HFFc6 (cell line): Measurements from ENCODE around the gene SLC16A11. TPM values are rescaled to one million over a fixed set of nuclear protein-coding genes. Genes with fewer than 3 reads are reported as not detected.

Experiments used
- DNase-seq: peaks from one replicate; pipeline ENCODE4 v3.0.0-alpha.2; 2018
- H3K27ac Mint-ChIP-seq: 2 replicates; pipeline ENCODE4 v1.8.0; 2020; ENCODE audit warnings: mild to moderate bottlenecking, mixed read lengths
- H3K27me3 Mint-ChIP-seq: 2 replicates; pipeline ENCODE4 v1.8.0; 2021; ENCODE audit warnings: mild to moderate bottlenecking, moderate library complexity, mixed read lengths; ENCODE audit not compliant: insufficient read depth
- H3K36me3 Mint-ChIP-seq: 2 replicates; pipeline ENCODE4 v1.8.0; 2021; ENCODE audit warnings: low read depth, mixed read lengths
- H3K4me1 Mint-ChIP-seq: 2 replicates; pipeline ENCODE4 v1.8.0; 2020; ENCODE audit warnings: low read depth, mixed read lengths
- H3K4me3 Mint-ChIP-seq: 2 replicates; pipeline ENCODE4 v1.8.0; 2020; ENCODE audit warnings: mild to moderate bottlenecking, moderate library complexity, mixed read lengths
- H3K9me3 Mint-ChIP-seq: 2 replicates; pipeline ENCODE4 v1.8.0; 2020; ENCODE audit warnings: mild to moderate bottlenecking, mixed read lengths
- CTCF ChIP-seq: fragments of 200-600 bp; sonication (generic); IDR thresholded peaks from 2 replicates; pipeline ENCODE4 v1.5.0; 2021; ENCODE audit warnings: antibody characterized with exemption, mild to moderate bottlenecking
- total RNA-seq, 6 experiments: library from RNA; stranded (reverse); fragmentation: NEBNext Ultra II Directional; extraction: Animal tissue kit (Norgen Biotek cat#: 25700); gene quantifications; 2 replicates in 1 of 6; 3 replicates in 5 of 6; pipeline ENCODE4 v1.2.3, GENCODE V29; 2021

The SLC16A11 gene
- total RNA-seq, 6 experiments from 2014 or later, result not detected

- peaks cover 34% of the 10 kb centered on the region for H3K27me3 Mint-ChIP-seq
- no peak for TF ChIP-seq CTCF
Observed at GRCh38 chr17:7074931-7075330, 31.0 kb upstream of the SLC16A11 start.

GRCh38 chr17:7072406-7072805, 28.5 kb upstream of the SLC16A11 start:
- DNase-seq, result no peak
- Mint-ChIP-seq H3K4me1 (no peaks in the 10 kb centered on the region), H3K4me3 (no peak overlapping the region), H3K27me3 (peaks cover 37% of the 10 kb centered on the region), H3K27ac (no peak overlapping the region), H3K9me3 (peaks cover 13% of the 10 kb centered on the region), H3K36me3 (peaks cover 12% of the 10 kb centered on the region)
- TF ChIP-seq CTCF, result no peak

More at GRCh38 chr17:7074931-7075330, 31.0 kb upstream of the SLC16A11 start:
- Mint-ChIP-seq H3K4me3 (no peak overlapping the region), H3K4me1 (no peaks in the 10 kb centered on the region), H3K9me3 (no peaks in the 10 kb centered on the region), H3K27ac (no peak overlapping the region), H3K36me3 (no peaks in the 10 kb centered on the region)
- DNase-seq, result no peak

- H3K27me3 Mint-ChIP-seq, result peaks cover 42% of the 10 kb centered on the region
- no peak for DNase-seq
- no peak overlapping the region for H3K27ac Mint-ChIP-seq
- no peak overlapping the region for H3K4me3 Mint-ChIP-seq
- H3K9me3 Mint-ChIP-seq, result peaks cover 13% of the 10 kb centered on the region
- peaks cover 12% of the 10 kb centered on the region for H3K36me3 Mint-ChIP-seq
- no peaks in the 10 kb centered on the region for H3K4me1 Mint-ChIP-seq
- TF ChIP-seq CTCF, result no peak
Observed at GRCh38 chr17:7070712-7071111, 26.8 kb upstream of the SLC16A11 start.

GRCh38 chr17:7068268-7068667, 24.4 kb upstream of the SLC16A11 start:
- Mint-ChIP-seq H3K36me3 (peaks cover 12% of the 10 kb centered on the region), H3K27ac (no peak overlapping the region), H3K4me3 (no peak overlapping the region)

GRCh38 chr17:7067198-7067597, 23.3 kb upstream of the SLC16A11 start:
- no peak overlapping the region for H3K4me3 Mint-ChIP-seq
- no peaks in the 10 kb centered on the region for H3K4me1 Mint-ChIP-seq
- no peak overlapping the region for H3K27ac Mint-ChIP-seq
- H3K36me3 Mint-ChIP-seq, result peaks cover 12% of the 10 kb centered on the region
- no peak for DNase-seq
- peaks cover 13% of the 10 kb centered on the region for H3K9me3 Mint-ChIP-seq
- no peak for TF ChIP-seq CTCF
- H3K27me3 Mint-ChIP-seq, result peaks cover 45% of the 10 kb centered on the region

More at GRCh38 chr17:7068268-7068667, 24.4 kb upstream of the SLC16A11 start:
- no peak for TF ChIP-seq CTCF
- peaks cover 46% of the 10 kb centered on the region for H3K27me3 Mint-ChIP-seq
- peaks cover 13% of the 10 kb centered on the region for H3K9me3 Mint-ChIP-seq
- DNase-seq, result no peak
- no peaks in the 10 kb centered on the region for H3K4me1 Mint-ChIP-seq

- Mint-ChIP-seq H3K27me3 (peaks cover 30% of the 10 kb centered on the region), H3K36me3 (peaks cover 12% of the 10 kb centered on the region), H3K9me3 (peaks cover 13% of the 10 kb centered on the region), H3K4me1 (peaks cover 11% of the 10 kb centered on the region), H3K4me3 (no peak overlapping the region), H3K27ac (no peak overlapping the region)
- no peak for DNase-seq
- TF ChIP-seq CTCF, result no peak
Observed at GRCh38 chr17:7064261-7064660, 20.4 kb upstream of the SLC16A11 start.
